HG02798 (cell line): Measurements from ENCODE around the gene CACFD1.

Experiments used
- ATAC-seq: cut with Tn5 transposase; IDR thresholded peaks from one replicate; pipeline ENCODE4 v1.9.1; 2021; ENCODE audit warnings: mild to moderate bottlenecking; ENCODE audit not compliant: unreplicated experiment, poor library complexity

CACFD1 gene

GRCh38 chr9:133461975-133462374, 2.2 kb downstream of the CACFD1 start:
- ATAC-seq = no peak

- no peak for ATAC-seq
Measured at GRCh38 chr9:133463234-133463863, 3.6 kb downstream of the CACFD1 start.

- no peak for ATAC-seq
Measured at GRCh38 chr9:133463864-133464615, 4.3 kb downstream of the CACFD1 start.

- ATAC-seq = no peak
Measured at GRCh38 chr9:133464638-133465037, 4.9 kb downstream of the CACFD1 start.

GRCh38 chr9:133465984-133466383, 6.2 kb downstream of the CACFD1 start:
- ATAC-seq = no peak

GRCh38 chr9:133467101-133467500, 7.3 kb downstream of the CACFD1 start:
- ATAC-seq = no peak

GRCh38 chr9:133468374-133468773, 8.6 kb downstream of the CACFD1 start:
- ATAC-seq = no peak

- no peak for ATAC-seq
Measured at GRCh38 chr9:133468777-133469421, 9.1 kb downstream of the CACFD1 start.

- no peak for ATAC-seq
Measured at GRCh38 chr9:133470427-133470924, 10.7 kb downstream of the CACFD1 start.

- ATAC-seq = no peak
Measured at GRCh38 chr9:133470988-133471387, 11.2 kb downstream of the CACFD1 start.

GRCh38 chr9:133471551-133472276, 11.9 kb downstream of the CACFD1 start:
- no peak for ATAC-seq

- ATAC-seq = no peak
Measured at GRCh38 chr9:133472277-133472645, 12.5 kb downstream of the CACFD1 start.

GRCh38 chr9:133472753-133473378, 13.1 kb downstream of the CACFD1 start:
- ATAC-seq = no peak

- ATAC-seq = no peak
Measured at GRCh38 chr9:133473743-133474142, 14.0 kb downstream of the CACFD1 start.

- no peak for ATAC-seq
Measured at GRCh38 chr9:133474215-133474614, 14.4 kb downstream of the CACFD1 start.

GRCh38 chr9:133474853-133475252, 15.1 kb downstream of the CACFD1 start:
- no peak for ATAC-seq

GRCh38 chr9:133475292-133476012, 15.7 kb downstream of the CACFD1 start:
- ATAC-seq = no peak

GRCh38 chr9:133476036-133476931, 16.5 kb downstream of the CACFD1 start:
- no peak for ATAC-seq

GRCh38 chr9:133476941-133477340, 17.2 kb downstream of the CACFD1 start:
- no peak for ATAC-seq
